HUES6 (cell line): ENCODE results near the gene LCNL1.

Experiments
- H3K27ac ChIP-seq: 2 replicates; pipeline ENCODE4 v1.7.0; 2013; ENCODE audit warnings: low read depth, mild to moderate bottlenecking, low read length, inconsistent platforms
- H3K27me3 ChIP-seq: 2 replicates; pipeline ENCODE4 v1.6.1; 2013; ENCODE audit warnings: low read length; ENCODE audit not compliant: control insufficient read depth, insufficient read depth
- H3K36me3 ChIP-seq: 2 replicates; pipeline ENCODE4 v1.6.1; 2013; ENCODE audit warnings: low read length; ENCODE audit not compliant: control insufficient read depth, insufficient read depth
- H3K4me1 ChIP-seq: 2 replicates; pipeline ENCODE4 v1.6.1; 2013; ENCODE audit warnings: low read length; ENCODE audit not compliant: control insufficient read depth, insufficient read depth
- H3K4me3 ChIP-seq: 2 replicates; pipeline ENCODE4 v1.5.1; 2013; ENCODE audit warnings: low read depth, low read length
- H3K9ac ChIP-seq: one replicate; pipeline ENCODE4 v1.6.1; 2013; ENCODE audit warnings: mild to moderate bottlenecking, low read length
- H3K9me3 ChIP-seq: 2 replicates; pipeline ENCODE4 v1.6.1; 2013; ENCODE audit warnings: low read depth, low read length; ENCODE audit not compliant: control insufficient read depth, insufficient read depth

Gene LCNL1

DNA sequence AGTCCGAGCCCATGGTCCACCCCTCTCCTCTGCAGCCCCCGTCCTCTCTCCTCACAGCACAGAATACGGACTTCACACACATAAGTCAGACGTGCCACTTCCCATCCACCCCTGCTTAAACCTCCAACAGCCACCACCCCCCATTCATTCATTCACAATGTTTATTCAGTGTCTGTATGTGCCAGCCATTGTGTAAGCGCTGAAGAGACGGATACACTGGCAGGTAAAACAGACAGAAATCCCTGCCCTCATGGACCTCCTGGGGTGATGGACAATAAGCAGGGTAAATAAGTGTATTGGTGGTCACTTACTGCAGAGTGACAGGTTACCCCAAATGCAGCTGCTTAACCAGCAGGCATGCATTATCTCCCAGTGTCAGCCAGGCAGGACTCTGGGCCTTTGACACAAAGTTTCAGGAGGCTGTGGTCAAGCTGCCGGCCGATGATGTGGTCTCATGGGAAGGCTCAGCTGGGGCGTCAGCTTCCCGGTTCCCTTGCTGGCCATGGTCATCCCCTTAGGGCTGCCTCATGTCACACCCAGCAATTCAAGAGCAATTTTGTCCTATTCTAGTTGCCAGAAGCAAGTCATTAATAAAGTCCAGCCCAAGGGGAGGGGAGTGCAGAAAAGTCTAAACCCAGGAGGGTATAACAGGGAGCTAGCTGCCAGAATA lies 7.6 kb downstream of the LCNL1 start:
- Histone ChIP-seq H3K9me3 (peaks cover 11% of the 10 kb centered on the region), H3K27ac (no peak overlapping the region), H3K9ac (no peak overlapping the region), H3K4me3 (no peak overlapping the region), H3K27me3 (peaks cover 18% of the 10 kb centered on the region), H3K4me1 (peaks cover 4% of the 10 kb centered on the region; the same call in 1 of the 2 replicates), H3K36me3 (no peaks in the 10 kb centered on the region)

DNA sequence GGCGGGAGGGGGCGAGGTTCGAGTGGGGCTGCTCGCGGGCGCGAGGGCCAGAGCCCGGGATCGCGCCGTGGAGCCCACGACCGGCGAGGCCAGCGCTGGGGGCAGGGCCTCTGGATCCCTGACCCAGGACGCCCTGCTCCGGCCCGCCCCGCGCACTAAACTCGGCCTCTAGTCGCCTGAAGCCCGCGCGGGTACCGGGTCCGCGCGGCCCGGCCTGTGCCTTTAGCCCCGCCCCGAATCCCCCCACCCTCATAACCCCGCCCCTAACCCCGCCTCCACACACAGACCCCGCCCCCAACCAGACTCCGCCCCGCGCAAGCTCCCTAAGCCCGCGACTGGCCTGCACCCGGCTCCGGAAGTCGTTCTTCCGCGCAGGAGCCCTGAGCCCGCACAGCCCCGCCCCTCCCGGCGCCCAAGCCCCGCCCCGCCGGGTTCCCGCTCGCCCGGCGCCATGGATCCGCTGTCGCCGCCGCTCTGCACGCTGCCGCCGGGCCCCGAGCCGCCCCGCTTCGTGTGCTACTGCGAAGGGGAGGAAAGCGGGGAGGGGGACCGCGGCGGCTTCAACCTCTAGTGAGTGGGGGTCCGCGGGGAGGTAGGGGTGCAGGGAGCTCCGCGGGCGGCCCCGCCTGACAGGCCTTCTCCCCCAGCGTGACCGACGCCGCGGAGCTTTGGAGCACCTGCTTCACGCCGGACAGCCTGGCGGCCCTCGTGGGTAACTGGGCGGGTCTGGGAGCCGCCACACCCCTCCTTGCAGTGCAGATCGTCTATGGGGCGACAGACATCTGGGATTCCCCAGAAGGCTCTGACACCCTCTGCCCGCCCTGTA lies 9.4 kb downstream of the LCNL1 start, which contains the start of gene PAXX:
PAXX (plus strand) TSS at position 430 of the 826 bp plus-strand sequence; CDS start at position 452, 22 bp downstream.
- H3K9me3 ChIP-seq: peaks cover 11% of the 10 kb centered on the region
- peak within 1 kb of the TSS; percentile 56 for H3K9ac ChIP-seq
- peak within 1 kb of the TSS; percentile 74 for H3K4me3 ChIP-seq
- peaks cover 23% of the 10 kb centered on the region for H3K27me3 ChIP-seq
- H3K27ac ChIP-seq: no peak within 1 kb of the TSS; the same call in 1 of the 2 replicates
- H3K4me1 ChIP-seq: peaks cover 17% of the 10 kb centered on the region
- H3K36me3 ChIP-seq: no peaks in the 10 kb centered on the region

DNA sequence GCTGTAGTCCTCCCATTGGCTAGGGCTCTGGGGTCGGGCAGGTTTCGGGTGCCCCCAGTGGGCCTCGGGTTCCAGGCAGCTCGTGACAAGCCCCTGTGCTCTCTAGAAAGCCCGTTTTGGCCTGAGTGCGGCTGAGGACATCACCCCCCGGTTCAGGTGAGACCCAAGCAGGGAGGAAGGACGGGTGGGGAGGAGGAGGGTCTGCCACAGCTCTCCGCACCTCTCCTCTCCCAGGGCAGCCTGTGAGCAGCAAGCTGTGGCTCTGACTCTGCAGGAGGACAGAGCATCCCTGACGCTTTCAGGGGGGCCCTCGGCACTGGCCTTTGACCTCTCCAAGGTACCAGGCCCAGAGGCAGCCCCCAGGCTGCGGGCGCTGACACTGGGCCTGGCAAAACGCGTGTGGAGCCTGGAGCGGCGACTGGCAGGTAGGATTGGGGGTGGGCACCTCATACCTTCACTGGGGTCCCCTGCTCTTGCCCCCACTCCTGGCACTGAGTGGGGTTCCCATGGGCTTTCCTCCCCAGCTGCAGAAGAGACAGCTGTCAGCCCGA lies 10.1 kb downstream of the LCNL1 start:
- Histone ChIP-seq H3K9ac (peak overlapping the region; percentile 56), H3K27ac (no peak overlapping the region), H3K4me1 (peaks cover 20% of the 10 kb centered on the region), H3K4me3 (peak overlapping the region; percentile 74), H3K27me3 (peaks cover 23% of the 10 kb centered on the region), H3K9me3 (peaks cover 11% of the 10 kb centered on the region), H3K36me3 (no peaks in the 10 kb centered on the region)

DNA sequence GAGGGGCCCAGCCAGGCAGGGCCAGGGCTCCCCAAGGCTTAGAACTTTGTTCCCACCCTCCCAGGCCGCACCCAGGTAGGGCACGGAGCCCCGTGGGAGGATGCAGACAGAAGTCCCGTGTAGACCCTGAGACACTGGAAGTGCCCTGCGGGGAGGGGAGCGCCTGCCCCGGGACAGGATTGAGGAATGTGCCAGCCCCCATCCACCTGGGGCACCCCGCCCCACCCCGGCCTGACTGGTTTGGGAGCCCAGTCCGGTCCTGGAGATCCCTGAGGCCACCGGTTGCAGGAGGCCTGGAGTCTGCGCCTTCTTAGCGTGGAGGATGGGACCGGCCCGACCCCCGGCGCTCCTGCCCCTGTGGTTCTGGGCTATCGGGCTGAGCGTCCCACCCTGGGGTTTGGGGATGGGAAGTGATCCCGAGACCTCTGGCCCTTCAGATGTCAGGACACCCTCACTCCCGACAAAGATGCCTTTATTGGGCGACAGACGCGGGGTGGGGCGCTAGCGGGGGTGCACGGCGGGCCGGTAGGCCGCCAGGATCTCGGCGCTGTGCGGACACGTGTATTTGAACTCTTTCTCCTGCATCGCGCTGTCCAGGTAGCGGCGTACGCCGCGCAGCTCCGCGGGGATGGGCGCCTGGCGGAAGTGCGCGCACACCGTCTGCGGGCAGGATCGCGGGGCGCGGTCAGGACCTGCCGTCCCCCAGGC lies 11.5 kb downstream of the LCNL1 start:
- Histone ChIP-seq H3K4me3 (peak overlapping the region; percentile 45), H3K36me3 (no peaks in the 10 kb centered on the region), H3K9me3 (peaks cover 11% of the 10 kb centered on the region), H3K27me3 (peaks cover 23% of the 10 kb centered on the region), H3K9ac (no peak overlapping the region), H3K27ac (no peak overlapping the region), H3K4me1 (peaks cover 20% of the 10 kb centered on the region)

DNA sequence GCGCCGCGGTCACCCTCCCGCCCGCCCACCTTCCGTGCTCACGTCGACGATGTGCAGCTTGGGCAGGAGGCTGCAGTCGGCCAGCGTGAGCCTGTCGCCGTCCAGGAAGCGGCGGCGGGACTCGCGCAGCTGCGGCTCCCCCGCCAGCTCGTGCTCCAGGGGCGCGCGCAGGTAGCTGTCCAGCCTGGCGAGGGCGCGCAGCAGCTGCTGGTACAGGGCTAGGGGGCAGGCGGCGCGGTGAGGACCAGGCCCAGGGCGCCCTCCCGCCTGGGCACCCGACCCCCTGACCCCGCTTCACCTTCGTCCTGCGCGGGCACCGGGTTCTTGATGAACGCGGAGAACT lies 12.1 kb downstream of the LCNL1 start:
- H3K4me1 ChIP-seq: peaks cover 20% of the 10 kb centered on the region
- no peaks in the 10 kb centered on the region for H3K36me3 ChIP-seq
- H3K9me3 ChIP-seq: peaks cover 11% of the 10 kb centered on the region
- no peak overlapping the region for H3K9ac ChIP-seq
- H3K4me3 ChIP-seq: peak overlapping the region; percentile 45
- H3K27ac ChIP-seq: no peak overlapping the region
- H3K27me3 ChIP-seq: peaks cover 23% of the 10 kb centered on the region

DNA sequence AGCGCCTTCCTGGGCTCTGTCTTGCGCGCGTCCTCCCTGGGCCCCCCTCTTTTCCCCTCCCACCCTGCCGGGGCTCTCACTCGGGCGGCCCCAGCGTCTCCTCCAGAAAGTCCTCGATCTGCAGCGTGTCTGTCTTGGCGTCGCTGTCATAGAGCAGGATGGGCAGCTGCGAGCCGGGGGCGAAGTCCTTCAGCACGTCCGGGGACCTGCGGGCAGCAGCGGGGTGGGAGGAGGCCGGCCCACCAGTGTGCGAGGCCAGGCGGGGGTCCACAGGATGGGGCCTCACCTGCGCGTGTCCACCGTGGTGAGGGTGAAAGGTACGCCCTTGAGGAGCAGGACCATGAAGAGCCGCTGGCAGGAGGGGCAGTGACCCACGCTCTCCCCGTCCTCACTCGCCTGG lies 12.6 kb downstream of the LCNL1 start:
- H3K27ac ChIP-seq: no peak overlapping the region
- peaks cover 20% of the 10 kb centered on the region for H3K4me1 ChIP-seq
- peaks cover 9% of the 10 kb centered on the region for H3K9me3 ChIP-seq
- peaks cover 23% of the 10 kb centered on the region for H3K27me3 ChIP-seq
- no peak overlapping the region for H3K9ac ChIP-seq
- peak overlapping the region; percentile 45; the same call in 1 of the 2 replicates for H3K4me3 ChIP-seq
- no peaks in the 10 kb centered on the region for H3K36me3 ChIP-seq

DNA sequence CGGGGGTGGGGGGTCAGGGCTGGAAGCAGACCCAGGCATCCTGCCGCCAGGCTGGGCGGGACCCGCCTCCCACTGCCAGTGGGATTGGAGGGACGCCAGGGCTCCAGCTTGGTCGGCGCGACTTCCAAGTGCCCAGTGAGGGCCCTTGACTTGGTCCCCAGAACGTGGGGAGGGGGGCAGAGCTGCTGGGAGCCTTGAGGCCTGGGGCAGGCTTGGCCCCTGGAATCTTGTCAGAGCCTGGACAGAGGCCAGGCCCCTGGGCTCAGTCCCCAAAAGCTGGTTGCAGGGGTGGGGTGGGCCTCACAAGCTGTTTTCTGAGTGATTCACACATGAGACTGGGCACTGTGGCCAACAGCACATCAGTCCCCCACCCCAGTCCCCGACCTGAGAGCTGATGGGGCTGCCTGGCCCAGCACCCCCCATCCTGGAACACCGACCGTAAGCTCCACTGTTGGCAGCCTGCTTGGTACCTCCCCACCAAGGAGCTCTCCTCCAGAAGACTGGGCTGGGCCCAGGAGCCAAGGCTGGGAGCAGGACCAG lies 13.0 kb downstream of the LCNL1 start:
- Histone ChIP-seq H3K27me3 (peaks cover 23% of the 10 kb centered on the region), H3K9ac (no peak overlapping the region), H3K4me1 (peaks cover 20% of the 10 kb centered on the region), H3K27ac (no peak overlapping the region), H3K36me3 (no peaks in the 10 kb centered on the region), H3K9me3 (peaks cover 4% of the 10 kb centered on the region), H3K4me3 (no peak overlapping the region; the same call in 1 of the 2 replicates)

DNA sequence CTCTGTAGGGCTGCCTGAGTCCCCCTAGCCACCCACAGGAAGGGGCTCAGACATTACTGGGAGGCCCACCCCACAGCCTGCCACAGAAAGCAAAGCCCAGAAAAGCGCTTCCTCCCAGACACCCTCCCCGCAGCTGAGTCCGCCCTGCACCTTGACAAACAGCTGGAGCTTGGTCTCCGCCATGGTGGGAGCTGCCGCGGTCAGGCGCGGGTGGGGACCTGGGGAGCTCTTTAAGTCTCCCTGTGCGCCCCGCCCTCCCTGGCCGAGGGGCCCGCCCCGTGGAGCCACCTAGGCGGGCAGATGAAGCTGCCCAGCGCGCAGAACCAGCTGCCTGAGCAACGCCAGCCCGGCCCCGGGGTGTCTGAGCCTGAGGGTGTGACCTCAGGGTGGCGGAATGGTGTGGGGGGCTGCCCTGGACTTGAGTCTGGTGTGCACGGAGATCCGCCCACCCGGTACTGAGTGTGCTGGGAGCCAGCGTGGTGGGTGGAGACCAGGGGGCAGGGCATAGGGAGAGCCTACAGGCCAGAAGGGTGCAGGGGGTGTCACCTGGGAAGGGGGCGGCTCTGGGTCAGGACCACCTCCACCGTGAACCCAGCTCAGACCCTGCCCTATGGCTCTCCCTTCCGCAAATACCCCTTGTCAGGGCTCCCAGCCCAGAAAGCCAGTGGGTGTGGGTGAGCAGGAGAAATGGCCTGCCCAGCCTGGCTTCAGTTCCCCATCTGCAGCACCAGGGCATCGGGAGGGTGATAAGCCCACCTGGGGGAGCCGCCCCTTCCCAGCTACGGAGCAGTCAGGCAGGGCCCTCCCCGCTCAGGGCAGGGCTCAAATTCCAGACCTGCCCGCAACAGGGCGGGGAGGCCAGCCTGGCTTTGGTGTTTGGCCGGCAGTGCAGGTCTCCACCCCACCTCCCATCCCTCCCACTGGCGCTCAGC lies 13.8 kb downstream of the LCNL1 start, which contains the start of gene CLIC3:
CLIC3 (minus strand) TSS at position 208 of the 932 bp plus-strand sequence; CDS start at position 183, 25 bp downstream.
- no peak within 1 kb of the TSS for H3K9ac ChIP-seq
- no peaks in the 10 kb centered on the region for H3K9me3 ChIP-seq
- peaks cover 20% of the 10 kb centered on the region for H3K4me1 ChIP-seq
- peak within 1 kb of the TSS; percentile 37; the same call in 1 of the 2 replicates for H3K4me3 ChIP-seq
- H3K36me3 ChIP-seq: no peaks in the 10 kb centered on the region
- peaks cover 23% of the 10 kb centered on the region for H3K27me3 ChIP-seq
- H3K27ac ChIP-seq: no peak within 1 kb of the TSS

DNA sequence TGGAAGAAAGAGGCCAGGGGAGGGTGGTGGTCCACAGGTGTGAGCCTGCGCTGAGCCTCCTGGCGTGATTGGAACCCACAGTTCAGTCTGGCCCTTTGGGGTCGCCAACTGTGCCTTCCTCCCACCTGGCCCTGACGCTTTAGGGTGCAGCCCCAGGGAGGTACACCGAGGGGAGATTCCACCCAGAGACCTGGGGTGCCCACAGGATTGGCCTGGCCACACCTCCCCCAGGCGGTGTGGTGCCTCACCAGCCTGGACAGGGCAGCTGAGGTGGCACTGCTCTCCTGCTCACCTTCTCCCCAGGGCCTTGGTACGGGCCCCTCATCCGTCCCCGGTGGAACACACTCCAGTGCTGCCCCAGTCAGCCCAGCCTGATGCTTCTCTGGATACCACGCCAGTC lies 14.6 kb downstream of the LCNL1 start:
- Histone ChIP-seq H3K27ac (no peak overlapping the region), H3K4me1 (peaks cover 20% of the 10 kb centered on the region), H3K9me3 (no peaks in the 10 kb centered on the region), H3K27me3 (peaks cover 23% of the 10 kb centered on the region), H3K36me3 (no peaks in the 10 kb centered on the region), H3K9ac (no peak overlapping the region), H3K4me3 (0 out of 2 replicates have a peak overlapping the region, but pooled peaks have one; percentile 37)

DNA sequence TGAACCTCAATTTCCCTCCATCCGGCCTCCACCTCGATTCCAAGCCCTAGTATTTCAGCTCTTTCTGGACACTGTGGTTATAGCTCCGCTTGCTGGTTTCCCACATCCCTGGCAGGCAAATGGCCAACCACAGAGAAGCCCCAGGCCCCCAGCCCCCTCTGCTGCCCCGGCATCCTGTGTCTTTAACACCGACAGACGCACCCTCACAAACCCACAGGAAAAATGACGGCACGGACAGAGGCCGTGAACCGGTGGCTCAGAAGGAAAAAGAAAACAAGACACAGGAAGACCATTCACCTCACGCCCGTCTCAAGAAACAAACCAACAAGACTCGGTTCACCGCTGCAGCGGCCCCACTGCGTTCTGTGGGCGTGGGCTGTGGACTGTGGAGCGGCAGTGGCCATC lies 15.0 kb downstream of the LCNL1 start:
- H3K36me3 ChIP-seq: no peaks in the 10 kb centered on the region
- H3K9ac ChIP-seq: no peak overlapping the region
- H3K27ac ChIP-seq: no peak overlapping the region
- no peaks in the 10 kb centered on the region for H3K9me3 ChIP-seq
- no peak overlapping the region for H3K4me3 ChIP-seq
- H3K4me1 ChIP-seq: peaks cover 19% of the 10 kb centered on the region
- peaks cover 23% of the 10 kb centered on the region for H3K27me3 ChIP-seq
